HG02759 (cell line): ENCODE measurements around the gene SNU13.
A peak's percentile ranks its signal among the peaks of the same experiment; 100 is the strongest.
"Not testable (repeated sequence)": the region's sequence is repeated elsewhere in the genome, so short reads cannot be mapped to it uniquely, and the experiment has no call there.

Source experiments
- ATAC-seq: cut with Tn5 transposase; IDR thresholded peaks from one replicate; pipeline ENCODE4 v1.9.1; 2021; ENCODE audit warnings: mild to moderate bottlenecking, moderate library complexity; ENCODE audit not compliant: unreplicated experiment

Gene SNU13

GRCh38 chr22:41688365-41689211 lies at the start of gene SNU13:
Gene SNU13 (minus strand): TSS chr22:41688867. CDS start chr22:41688796, 71 bp downstream.
- peak; percentile 92 for ATAC-seq

GRCh38 chr22:41733241-41733640 lies 44.6 kb upstream of the SNU13 start:
- ATAC-seq = not testable (repeated sequence)

GRCh38 chr22:41732096-41732772 lies 43.6 kb upstream of the SNU13 start:
- no peak for ATAC-seq

- no peak for ATAC-seq
These were observed 42.9 kb upstream of the SNU13 start for GRCh38 chr22:41731609-41732008.

- no peak for ATAC-seq
These were observed 36.9 kb upstream of the SNU13 start for GRCh38 chr22:41725510-41726110.

- no peak for ATAC-seq
These were observed 33.8 kb upstream of the SNU13 start for GRCh38 chr22:41722496-41722895.

GRCh38 chr22:41713004-41713403 lies 24.3 kb upstream of the SNU13 start:
- no peak for ATAC-seq

- ATAC-seq = no peak
These were observed 20.7 kb upstream of the SNU13 start for GRCh38 chr22:41709341-41709740.

- no peak for ATAC-seq
These were observed 14.1 kb upstream of the SNU13 start for GRCh38 chr22:41702763-41703162.

- no peak for ATAC-seq
These were observed 11.4 kb upstream of the SNU13 start for GRCh38 chr22:41700108-41700364.

GRCh38 chr22:41699264-41700107 lies 10.8 kb upstream of the SNU13 start, which contains the start of gene MEI1:
Gene MEI1 (plus strand): TSS chr22:41699503. CDS start chr22:41699539, 36 bp downstream.
- ATAC-seq = no peak

GRCh38 chr22:41697126-41697775 lies 8.6 kb upstream of the SNU13 start:
- no peak for ATAC-seq

- no peak for ATAC-seq
These were observed 8.0 kb upstream of the SNU13 start for GRCh38 chr22:41696703-41697102.

GRCh38 chr22:41695211-41695610 lies 6.5 kb upstream of the SNU13 start:
- ATAC-seq = no peak

- ATAC-seq = no peak
These were observed 1.8 kb upstream of the SNU13 start for GRCh38 chr22:41690476-41690875.

GRCh38 chr22:41687901-41688364 lies 734 bp downstream of the SNU13 start:
- ATAC-seq = peak; percentile 14

- not testable (repeated sequence) for ATAC-seq
These were observed 1.8 kb downstream of the SNU13 start for GRCh38 chr22:41686890-41687289.

GRCh38 chr22:41684194-41684593 lies 4.5 kb downstream of the SNU13 start:
- ATAC-seq = no peak

- ATAC-seq = no peak
These were observed 5.1 kb downstream of the SNU13 start for GRCh38 chr22:41683616-41684015.

GRCh38 chr22:41683052-41683451 lies 5.6 kb downstream of the SNU13 start:
- ATAC-seq = no peak
